K562 (cell line): Measurements from ENCODE around the gene PRSS53. TPM values are rescaled to one million over a fixed set of nuclear protein-coding genes. Genes with fewer than 3 reads are reported as not detected.

Experiments
- ATAC-seq: fragments of 200-7000 bp; cut with Tn5 transposase; 3 replicates; pipeline ENCODE4 v1.9.1; 2020; ENCODE audit warnings: moderate library complexity
- BruUV-seq: library from RNA; stranded (reverse); fragments of 400-500 nt; replicated peaks from 2 replicates; lab custom pipeline; 2021; lab: Mats Ljungman, UMichigan
- CTCF ChIA-PET: fragments of 300-600 bp; formaldehyde crosslinking; extraction: SDS; loops from one replicate; lab custom pipeline; 2021; ENCODE audit warnings: low intra/inter-chr PET ratio; lab: Yijun Ruan, JAX
- POLR2A ChIA-PET: fragments of 300-600, 350-650 bp; sonication (Branson Sonifier 250); formaldehyde crosslinking; extraction: SDS; loops from one replicate; lab custom pipeline; 2021; ENCODE audit warnings: antibody characterized with exemption, inconsistent platforms; lab: Yijun Ruan, JAX
- DNase-seq, 4 experiments: peaks; one replicate each; pipeline versions ENCODE4 v3.0.0 to v3.0.0-alpha.2; 2011 to 2018; ENCODE audit warnings: low spot score in 3 of 4, mixed read lengths in 3 of 4; ENCODE audit errors: extremely low read depth in 1 of 4
- FAIRE-seq: peaks from 2 replicates; lab custom pipeline; 2011; peaks lifted over from hg19 to GRCh38; lab: Jason Lieb, UNC
- H2AFZ ChIP-seq: 2 replicates; pipeline ENCODE4 v1.6.0; 2011; ENCODE audit warnings: low read depth, low read length, control low read depth, inconsistent platforms
- H3K27ac ChIP-seq: fragments of 200-600 bp; 3 replicates; pipeline ENCODE4 v1.8.0; 2011; ENCODE audit warnings: low read depth, mild to moderate bottlenecking, control low read depth, inconsistent platforms, low read length, moderate library complexity, mixed read lengths; ENCODE audit errors: extremely low read depth
- H3K27me3 ChIP-seq, 2 experiments: fragments of 300-600 bp in 1 of 2; 2 replicates in 1 of 2; 3 replicates in 1 of 2; pipeline versions ENCODE4 v1.6.0 to v1.8.0; 2011; ENCODE audit warnings: inconsistent platforms in 2 of 2, low read length in 2 of 2, mild to moderate bottlenecking in 1 of 2, mixed read lengths in 1 of 2, moderate library complexity in 1 of 2; ENCODE audit not compliant: control insufficient read depth in 2 of 2, insufficient read depth in 2 of 2
- H3K36me3 ChIP-seq: fragments of 300-600 bp; 3 replicates; pipeline ENCODE4 v1.8.0; 2011; ENCODE audit warnings: mild to moderate bottlenecking, low read length, inconsistent platforms; ENCODE audit not compliant: control insufficient read depth, insufficient read depth
- H3K4me1 ChIP-seq, 2 experiments: fragments of 200-600 bp in 1 of 2; replicated peaks in 1 of 2; 2 replicates in 1 of 2; 3 replicates in 1 of 2; pipeline versions ENCODE4 v1.5.1 to v1.8.0; 2011; ENCODE audit warnings: inconsistent platforms in 2 of 2, low read length in 2 of 2, mild to moderate bottlenecking in 1 of 2, mixed read lengths in 1 of 2, moderate library complexity in 1 of 2; ENCODE audit not compliant: control insufficient read depth in 2 of 2, insufficient read depth in 2 of 2
- H3K4me2 ChIP-seq: 2 replicates; pipeline ENCODE4 v1.6.1; 2011; ENCODE audit warnings: low read length, control low read depth, inconsistent platforms, mixed read lengths; ENCODE audit not compliant: insufficient read depth
- H3K4me3 ChIP-seq: fragments of 200-600 bp; sonication (generic), shearing (Covaris generic); 2 replicates; pipeline ENCODE4 v1.5.1; 2016; ENCODE audit warnings: control low read depth, inconsistent platforms
- H3K79me2 ChIP-seq: fragments of 200-600 bp; 3 replicates; pipeline ENCODE4 v1.8.0; 2011; ENCODE audit warnings: low read length, inconsistent platforms; ENCODE audit not compliant: control insufficient read depth, insufficient read depth
- H3K9ac ChIP-seq, 2 experiments: 2 replicates each; pipeline versions ENCODE4 v1.6.0 to v1.6.1; 2011; ENCODE audit warnings: low read depth in 2 of 2, low read length in 2 of 2, control low read depth in 1 of 2, inconsistent platforms in 1 of 2, mild to moderate bottlenecking in 1 of 2, mixed read lengths in 1 of 2; ENCODE audit not compliant: insufficient read depth in 1 of 2
- H3K9me1 ChIP-seq: one replicate; pipeline ENCODE4 v1.6.0; 2011; ENCODE audit warnings: inconsistent platforms, mild to moderate bottlenecking, low read length, moderate library complexity; ENCODE audit not compliant: control insufficient read depth, insufficient read depth
- H3K9me3 ChIP-seq: replicated peaks from 2 replicates; pipeline ENCODE4 v1.5.1; 2011; ENCODE audit warnings: low read depth, low read length, inconsistent platforms; ENCODE audit not compliant: control insufficient read depth, insufficient read depth
- H4K20me1 ChIP-seq: replicated peaks from 2 replicates; pipeline ENCODE4 v1.6.1; 2011; ENCODE audit warnings: low read length, inconsistent platforms, mixed read lengths; ENCODE audit not compliant: control insufficient read depth, insufficient read depth
- CAMTA2 ChIP-seq: fragments of 250-450 bp; sonication (Bioruptor Pico); conservative IDR thresholded peaks from 2 replicates; pipeline ENCODE4 v1.5.1; 2022
- ELF4 ChIP-seq: fragments of 450-650 bp; formaldehyde crosslinking; IDR thresholded peaks from 2 replicates; pipeline ENCODE4 v1.4.0; 2022; ENCODE audit warnings: missing genetic modification characterization
- POLR2AphosphoS2 ChIP-seq: IDR thresholded peaks from 2 replicates; pipeline ENCODE4 v1.6.1; 2012; ENCODE audit warnings: low read length, improper control_type of control experiment
- RHOXF2B ChIP-seq: fragments of 250-450 bp; sonication (Bioruptor Pico); conservative IDR thresholded peaks from 2 replicates; pipeline ENCODE4 v1.5.1; 2021
- THRAP3 ChIP-seq: fragments of 450-650 bp; IDR thresholded peaks from 2 replicates; pipeline ENCODE4 v1.6.1; 2016; ENCODE audit warnings: mild to moderate bottlenecking, inconsistent platforms, borderline replicate concordance
- ZNF217 ChIP-seq: sonication (generic); formaldehyde crosslinking; IDR thresholded peaks from 2 replicates; pipeline ENCODE4 v1.8.0; 2022; ENCODE audit warnings: mild to moderate bottlenecking, missing genetic modification reagents
- ZNF551 ChIP-seq: fragments of 250-450 bp; sonication (Bioruptor Pico); IDR thresholded peaks from 2 replicates; pipeline ENCODE4 v1.5.0; 2021; ENCODE audit warnings: mild to moderate bottlenecking, moderate library complexity
- ZNF830 ChIP-seq: fragments of 250-450 bp; sonication (Bioruptor Pico); IDR thresholded peaks from 2 replicates; pipeline ENCODE4 v1.5.0; 2021; ENCODE audit warnings: mild to moderate bottlenecking
- ZSCAN29 ChIP-seq: fragments of 450-650 bp; IDR thresholded peaks from 2 replicates; pipeline ENCODE4 v1.6.1; 2017
- WGBS: fragments of 100-300 bp; shearing (Covaris generic); methylation state at CpG from one replicate; pipeline ENCODE4 v1.1.6; 2016; ENCODE audit warnings: low coverage, mixed read lengths; ENCODE audit not compliant: insufficient coverage; ENCODE audit errors: missing lambda C conversion rate; 5-methylcytosine and 5-hydroxymethylcytosine counted together
- in situ Hi-C: fragments of 300-500 bp; cut with MboI; formaldehyde crosslinking; loops from 4 replicates; pipeline ENCODE4 v1.15.0; 2018; ENCODE audit warnings: inconsistent platforms, mixed read lengths
- intact Hi-C: fragments of 100-400 bp; cut with micrococcal nuclease; formaldehyde crosslinking; loops from 2 replicates; pipeline ENCODE4 v1.14.2; 2022
- polyA plus RNA-seq, 8 experiments: library from polyadenylated mRNA; depleted of rRNA in 4 of 8; stranded (reverse) in 5 of 8; unstranded in 3 of 8; fragments of >200 nt; fragmentation: Nextera tagmentation in 2 of 8; fragmentation: Illumina TruSeq in 1 of 8; extraction: Ambion mirVana in 2 of 8; extraction: Trizol in 1 of 8; gene quantifications; 2 replicates each; pipeline versions ENCODE4 v1.2.1 to v1.2.3, GENCODE V29; 2011 to 2014; ENCODE audit warnings: inconsistent platforms in 1 of 8, missing spikeins in 1 of 8
- total RNA-seq, 7 experiments: library from RNA; depleted of rRNA in 6 of 7; stranded (reverse); fragments of >200 nt in 6 of 7; fragmentation: Illumina TruSeq in 2 of 7; extraction: Trizol in 2 of 7; gene quantifications; 2 replicates each; pipeline versions ENCODE4 v1.2.1 to v1.2.3, GENCODE V29; 2011 to 2021; ENCODE audit warnings: low replicate concordance in 1 of 7
- TF ChIP-seq, protein P1 (sequence below): fragments of 450-650 bp; formaldehyde crosslinking; IDR thresholded peaks from 2 replicates; pipeline ENCODE4 v1.4.0; 2020; ENCODE audit warnings: mild to moderate bottlenecking, moderate library complexity
- TF ChIP-seq, protein P2 (sequence below), 2 experiments: fragments of 450-650 bp; IDR thresholded peaks; 2 replicates each; pipeline ENCODE4 v1.6.1; 2016; ENCODE audit warnings: mild to moderate bottlenecking in 2 of 2, borderline replicate concordance in 1 of 2, low read depth in 1 of 2, moderate library complexity in 1 of 2
- TF ChIP-seq, protein P3 (sequence below): sonication (generic); formaldehyde crosslinking; IDR thresholded peaks from 2 replicates; pipeline ENCODE4 v1.8.0; 2022; ENCODE audit warnings: missing genetic modification reagents, mild to moderate bottlenecking, borderline replicate concordance

The PRSS53 gene
- total and polyA plus RNA-seq, 9 of the 15 experiments (the other 6 are each of a cell fraction or from before 2014, with no cell fraction given): 0.40 to 1.9 (median 0.78) TPM; not detected in 2

DNA sequence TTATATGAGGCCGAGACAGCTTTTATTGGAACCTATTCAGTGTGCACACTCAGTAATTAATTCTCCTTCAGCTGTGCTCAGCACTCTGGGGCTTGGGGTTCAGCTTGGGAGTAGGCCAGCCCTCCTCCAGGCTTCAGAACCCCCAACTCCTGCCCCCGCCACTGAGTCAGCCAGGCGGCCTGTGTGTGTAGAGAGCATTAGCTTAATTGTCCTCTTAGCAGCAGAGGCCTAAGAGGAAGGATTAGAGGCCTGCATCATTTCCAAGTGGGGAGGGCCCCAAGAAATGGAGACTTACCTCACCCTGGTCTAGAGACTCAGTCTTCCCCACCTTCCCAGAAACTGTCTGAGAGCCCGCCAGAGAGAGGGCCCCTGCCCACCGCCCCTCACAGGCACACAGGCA lies 772 bp downstream of the PRSS53 start:
- no peaks in the 10 kb centered on the region for H3K27me3 ChIP-seq
- H3K4me2 ChIP-seq: no peak overlapping the region
- peaks cover 5 to 50% of the 10 kb centered on the region in 2 experiments; a peak in 3 of 5 replicates for H3K4me1 ChIP-seq
- H4K20me1 ChIP-seq: peaks cover 7% of the 10 kb centered on the region; the same call in 1 of the 2 replicates
- ChIA-PET CTCF (no interaction called here), POLR2A (interaction anchor here (0.6 to 1.4 kb wide), 6 partner anchors 8 to 54 kb away, joined by 3 to 5 read pairs (median 4); partner anchors contain the start of genes KAT8, ZNF646 and ZNF668)
- no peak for DNase-seq
- H3K9me1 ChIP-seq: peaks cover 2% of the 10 kb centered on the region
- WGBS: 77% methylated on average over 4 of the region's 5 CpGs
- no peak overlapping the region for H3K27ac ChIP-seq
- no peak overlapping the region for H2AFZ ChIP-seq
- peak overlapping the region in 1 of 2 experiments; percentile 29; a peak in 1 of 4 replicates for H3K9ac ChIP-seq
- FAIRE-seq: no peak
- BruUV-seq: no TSS peak
- in situ Hi-C loops: no loop called here
- H3K36me3 ChIP-seq: peaks cover 54% of the 10 kb centered on the region; the same call in 2 of the 3 replicates
- no peaks in the 10 kb centered on the region for H3K9me3 ChIP-seq
- intact Hi-C loops: no loop called here
- no peak for ATAC-seq
- no peak overlapping the region for H3K4me3 ChIP-seq
- peaks cover 8% of the 10 kb centered on the region for H3K79me2 ChIP-seq
- TF ChIP-seq RHOXF2B (CRISPR knock-in tag) (no peak), THRAP3 (no peak), ZNF217 (CRISPR knock-in tag) (no peak), ELF4 (no peak), ZNF830 (CRISPR knock-in tag) (no peak), ZNF551 (CRISPR knock-in tag) (no peak), CAMTA2 (CRISPR knock-in tag) (no peak), POLR2AphosphoS2 (no peak), ZSCAN29 (no peak)
- TF ChIP-seq, protein P1, sequence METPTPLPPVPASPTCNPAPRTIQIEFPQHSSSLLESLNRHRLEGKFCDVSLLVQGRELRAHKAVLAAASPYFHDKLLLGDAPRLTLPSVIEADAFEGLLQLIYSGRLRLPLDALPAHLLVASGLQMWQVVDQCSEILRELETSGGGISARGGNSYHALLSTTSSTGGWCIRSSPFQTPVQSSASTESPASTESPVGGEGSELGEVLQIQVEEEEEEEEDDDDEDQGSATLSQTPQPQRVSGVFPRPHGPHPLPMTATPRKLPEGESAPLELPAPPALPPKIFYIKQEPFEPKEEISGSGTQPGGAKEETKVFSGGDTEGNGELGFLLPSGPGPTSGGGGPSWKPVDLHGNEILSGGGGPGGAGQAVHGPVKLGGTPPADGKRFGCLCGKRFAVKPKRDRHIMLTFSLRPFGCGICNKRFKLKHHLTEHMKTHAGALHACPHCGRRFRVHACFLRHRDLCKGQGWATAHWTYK (CRISPR knock-in tag): no peak
- TF ChIP-seq, protein P2, sequence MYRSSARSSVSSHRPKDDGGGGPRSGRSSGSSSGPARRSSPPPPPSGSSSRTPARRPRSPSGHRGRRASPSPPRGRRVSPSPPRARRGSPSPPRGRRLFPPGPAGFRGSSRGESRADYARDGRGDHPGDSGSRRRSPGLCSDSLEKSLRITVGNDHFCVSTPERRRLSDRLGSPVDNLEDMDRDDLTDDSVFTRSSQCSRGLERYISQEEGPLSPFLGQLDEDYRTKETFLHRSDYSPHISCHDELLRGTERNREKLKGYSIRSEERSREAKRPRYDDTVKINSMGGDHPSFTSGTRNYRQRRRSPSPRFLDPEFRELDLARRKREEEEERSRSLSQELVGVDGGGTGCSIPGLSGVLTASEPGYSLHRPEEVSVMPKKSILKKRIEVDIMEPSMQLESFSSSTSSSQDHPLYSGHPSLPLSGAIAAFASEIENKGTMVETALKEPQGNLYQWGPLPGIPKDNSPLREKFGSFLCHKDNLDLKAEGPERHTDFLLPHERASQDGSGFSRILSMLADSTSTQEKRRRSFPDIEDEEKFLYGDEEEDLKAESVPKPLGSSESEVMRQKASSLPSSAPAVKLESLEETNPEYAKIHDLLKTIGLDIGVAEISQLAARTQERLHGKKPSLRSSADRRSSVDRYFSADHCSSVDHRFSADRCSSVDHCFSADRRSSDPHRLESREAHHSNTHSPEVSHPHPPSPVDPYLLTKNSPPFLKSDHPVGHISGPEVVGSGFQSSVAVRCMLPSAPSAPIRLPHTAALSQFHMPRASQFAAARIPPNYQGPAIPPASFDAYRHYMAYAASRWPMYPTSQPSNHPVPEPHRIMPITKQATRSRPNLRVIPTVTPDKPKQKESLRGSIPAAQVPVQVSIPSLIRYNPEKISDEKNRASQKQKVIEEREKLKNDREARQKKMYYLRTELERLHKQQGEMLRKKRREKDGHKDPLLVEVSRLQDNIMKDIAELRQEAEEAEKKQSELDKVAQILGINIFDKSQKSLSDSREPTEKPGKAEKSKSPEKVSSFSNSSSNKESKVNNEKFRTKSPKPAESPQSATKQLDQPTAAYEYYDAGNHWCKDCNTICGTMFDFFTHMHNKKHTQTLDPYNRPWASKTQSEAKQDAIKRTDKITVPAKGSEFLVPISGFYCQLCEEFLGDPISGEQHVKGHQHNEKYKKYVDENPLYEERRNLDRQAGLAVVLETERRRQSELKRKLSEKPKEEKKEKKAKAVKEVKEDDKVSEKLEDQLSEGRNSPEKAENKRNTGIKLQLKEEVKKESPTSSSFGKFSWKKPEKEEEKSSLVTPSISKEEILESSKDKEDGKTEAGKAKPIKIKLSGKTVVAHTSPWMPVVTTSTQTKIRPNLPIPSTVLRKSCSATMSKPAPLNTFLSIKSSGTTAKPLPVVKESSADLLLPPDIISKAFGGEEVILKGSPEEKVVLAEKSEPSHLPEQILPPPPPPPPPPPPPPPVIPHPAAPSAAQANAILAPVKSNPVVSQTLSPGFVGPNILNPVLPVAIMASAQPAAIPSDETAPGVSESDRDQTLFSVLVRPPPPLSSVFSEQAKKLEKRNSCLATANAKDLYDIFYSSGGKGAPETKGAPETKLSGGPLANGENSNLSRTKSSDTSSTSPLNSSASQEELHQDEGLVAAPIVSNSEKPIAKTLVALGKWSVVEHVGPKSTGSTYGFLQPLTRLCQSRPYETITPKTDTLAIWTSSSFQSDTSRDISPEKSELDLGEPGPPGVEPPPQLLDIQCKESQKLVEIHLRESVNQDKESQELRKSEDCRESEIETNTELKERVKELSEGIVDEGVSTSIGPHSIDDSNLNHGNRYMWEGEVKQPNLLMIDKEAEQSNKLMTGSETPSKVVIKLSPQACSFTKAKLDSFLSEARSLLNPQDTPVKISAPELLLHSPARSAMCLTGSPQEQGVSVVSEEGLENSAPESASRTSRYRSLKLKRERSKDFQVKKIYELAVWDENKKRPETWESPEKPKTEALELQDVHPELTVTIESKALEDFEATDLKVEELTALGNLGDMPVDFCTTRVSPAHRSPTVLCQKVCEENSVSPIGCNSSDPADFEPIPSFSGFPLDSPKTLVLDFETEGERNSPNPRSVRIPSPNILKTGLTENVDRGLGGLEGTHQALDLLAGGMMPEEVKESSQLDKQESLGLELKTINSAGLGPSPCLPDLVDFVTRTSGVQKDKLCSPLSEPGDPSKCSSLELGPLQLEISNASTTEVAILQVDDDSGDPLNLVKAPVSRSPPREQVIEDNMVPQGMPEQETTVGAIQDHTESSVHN (IDR thresholded peaks at IDR 0.05; ENCODE audit: borderline replicate concordance in 1 of 2, low read depth in 1 of 2): no peak
- TF ChIP-seq, protein P3, sequence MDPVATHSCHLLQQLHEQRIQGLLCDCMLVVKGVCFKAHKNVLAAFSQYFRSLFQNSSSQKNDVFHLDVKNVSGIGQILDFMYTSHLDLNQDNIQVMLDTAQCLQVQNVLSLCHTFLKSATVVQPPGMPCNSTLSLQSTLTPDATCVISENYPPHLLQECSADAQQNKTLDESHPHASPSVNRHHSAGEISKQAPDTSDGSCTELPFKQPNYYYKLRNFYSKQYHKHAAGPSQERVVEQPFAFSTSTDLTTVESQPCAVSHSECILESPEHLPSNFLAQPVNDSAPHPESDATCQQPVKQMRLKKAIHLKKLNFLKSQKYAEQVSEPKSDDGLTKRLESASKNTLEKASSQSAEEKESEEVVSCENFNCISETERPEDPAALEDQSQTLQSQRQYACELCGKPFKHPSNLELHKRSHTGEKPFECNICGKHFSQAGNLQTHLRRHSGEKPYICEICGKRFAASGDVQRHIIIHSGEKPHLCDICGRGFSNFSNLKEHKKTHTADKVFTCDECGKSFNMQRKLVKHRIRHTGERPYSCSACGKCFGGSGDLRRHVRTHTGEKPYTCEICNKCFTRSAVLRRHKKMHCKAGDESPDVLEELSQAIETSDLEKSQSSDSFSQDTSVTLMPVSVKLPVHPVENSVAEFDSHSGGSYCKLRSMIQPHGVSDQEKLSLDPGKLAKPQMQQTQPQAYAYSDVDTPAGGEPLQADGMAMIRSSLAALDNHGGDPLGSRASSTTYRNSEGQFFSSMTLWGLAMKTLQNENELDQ (CRISPR knock-in tag): no peak
